ENCODE data around the gene HAUS7. TPM values are rescaled to one million over a fixed set of nuclear protein-coding genes. Genes with fewer than 3 reads are reported as not detected.

Gene HAUS7
- total RNA-seq, 1 experiment from 2014 or later, result 28.9 TPM

- Histone ChIP-seq H3K4me3 (replicated peaks in 1 of 2; ENCODE audit: low read depth in 1 of 2, low read length in 2 of 2) (no peak within 1 kb of the TSS), H3K79me2 (ENCODE audit: insufficient read depth, low read length) (no peaks in the 10 kb centered on the region), H3K27ac (ENCODE audit: low read depth, low read length) (no peak within 1 kb of the TSS), H4K20me1 (ENCODE audit: insufficient read depth) (no peaks in the 10 kb centered on the region), H3K9me2 (ENCODE audit: insufficient read depth) (no peaks in the 10 kb centered on the region), H3K9ac (ENCODE audit: low read length) (no peak within 1 kb of the TSS), H3K9me3 (ENCODE audit: control insufficient read depth in 1 of 2, insufficient read depth in 1 of 2, low read depth in 1 of 2, low read length in 2 of 2) (no peaks in the 10 kb centered on the region), H3K4me2 (ENCODE audit: low read length) (no peak within 1 kb of the TSS), H3K4me1 (ENCODE audit: control insufficient read depth in 1 of 2, insufficient read depth in 2 of 2, low read length in 2 of 2) (no peaks in the 10 kb centered on the region), H3K27me3 (ENCODE audit: insufficient read depth, low read length) (no peaks in the 10 kb centered on the region), H2AFZ (ENCODE audit: low read depth, low read length, poor library complexity, severe bottlenecking) (no peak within 1 kb of the TSS), H3K36me3 (ENCODE audit: control insufficient read depth in 1 of 2, insufficient read depth in 2 of 2, low read length in 2 of 2) (no peaks in the 10 kb centered on the region)
- ChIA-PET CTCF (no interaction called here), POLR2A (no interaction called here), RAD21 (ENCODE audit: low non-redundant PET in 1 of 2, low total read pairs in 2 of 2, uncharacterized antibody in 2 of 2, unreplicated experiment in 2 of 2) (no interaction called here)
- DNase-seq (ENCODE audit: low read depth, low spot score) (no peak), ATAC-seq (no peak)
- no TSS peak for BruUV-seq (replicated peaks)
- intact Hi-C loops (cut with micrococcal nuclease), result no loop called here
- TF ChIP-seq POLR2AphosphoS5 (IDR thresholded peaks at IDR 0.05; ENCODE audit: low read depth, low read length) (no peak), ZFX (IDR thresholded peaks at IDR 0.05) (no peak)
Measured at GRCh38 chrX:153494541-153495361, 24.4 kb upstream of the HAUS7 start, which contains the start of gene BGN. Gene BGN, plus strand, starts transcription at chrX:153494980. Its CDS starts 9,652 bp downstream, at chrX:153504632.

DNA sequence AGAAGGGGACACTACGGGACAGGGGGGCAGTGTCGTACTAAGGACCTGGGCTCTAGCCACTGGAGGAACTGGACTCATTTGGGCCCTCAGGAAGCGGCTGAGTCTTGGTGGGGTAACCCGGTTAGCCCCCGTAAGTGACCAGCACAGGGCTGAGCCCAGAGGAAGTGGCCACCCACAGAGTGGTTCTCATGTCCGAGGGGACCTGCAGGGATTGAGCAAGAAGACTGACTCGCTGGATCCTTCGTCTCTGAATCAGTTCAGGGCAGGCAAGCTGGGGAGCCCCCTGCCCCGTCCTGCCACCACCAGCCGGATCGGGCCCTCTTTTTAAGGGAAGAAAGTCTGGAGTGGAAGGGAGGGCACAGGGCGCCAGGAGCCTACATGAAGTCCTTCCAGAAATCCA, 23.7 kb upstream of the HAUS7 start:
- ChIA-PET CTCF (no interaction called here), POLR2A (no interaction called here)
- ATAC-seq, result no peak

More for the DNA sequence above, 23.7 kb upstream of the HAUS7 start:
- TF ChIP-seq SP1 (IDR thresholded peaks at IDR 0.05; ENCODE audit: low read depth) (no peak), TCF7L2 (IDR thresholded peaks at IDR 0.05; ENCODE audit: borderline replicate concordance, extremely low read depth, insufficient read depth, insufficient read length) (no peak), EZH2phosphoT487 (IDR thresholded peaks at IDR 0.05; ENCODE audit: borderline replicate concordance) (no peak), EGR1 (IDR thresholded peaks at IDR 0.05; ENCODE audit: low read depth) (no peak), POLR2AphosphoS5 (IDR thresholded peaks at IDR 0.05; ENCODE audit: low read depth, low read length) (no peak), JUND (IDR thresholded peaks at IDR 0.05) (no peak), ZFX (IDR thresholded peaks at IDR 0.05) (no peak), CEBPB (IDR thresholded peaks at IDR 0.05; ENCODE audit: low read depth) (no peak)
- TF ChIP-seq, protein P1, sequence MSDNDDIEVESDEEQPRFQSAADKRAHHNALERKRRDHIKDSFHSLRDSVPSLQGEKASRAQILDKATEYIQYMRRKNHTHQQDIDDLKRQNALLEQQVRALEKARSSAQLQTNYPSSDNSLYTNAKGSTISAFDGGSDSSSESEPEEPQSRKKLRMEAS (IDR thresholded peaks at IDR 0.05), result no peak
- no peaks in the 10 kb centered on the region for H3K9me3 ChIP-seq (ENCODE audit: control insufficient read depth in 1 of 2, insufficient read depth in 1 of 2, low read depth in 1 of 2, low read length in 2 of 2)
- BruUV-seq (replicated peaks), result no TSS peak
- no peaks in the 10 kb centered on the region for H3K79me2 ChIP-seq (ENCODE audit: insufficient read depth, low read length)
- no peak overlapping the region for H3K9ac ChIP-seq (ENCODE audit: low read length)
- H4K20me1 ChIP-seq (ENCODE audit: insufficient read depth), result no peaks in the 10 kb centered on the region
- no peak overlapping the region for H3K4me3 ChIP-seq (replicated peaks in 1 of 2; ENCODE audit: low read depth in 1 of 2, low read length in 2 of 2)
- H3K9me2 ChIP-seq (ENCODE audit: insufficient read depth), result no peaks in the 10 kb centered on the region
- intact Hi-C loops (cut with micrococcal nuclease), result no loop called here
- RAD21 ChIA-PET (ENCODE audit: low non-redundant PET in 1 of 2, low total read pairs in 2 of 2, uncharacterized antibody in 2 of 2, unreplicated experiment in 2 of 2), result no interaction called here
- no peak overlapping the region for H2AFZ ChIP-seq (ENCODE audit: low read depth, low read length, poor library complexity, severe bottlenecking)
- H3K27ac ChIP-seq (ENCODE audit: low read depth, low read length), result no peak overlapping the region
- H3K36me3 ChIP-seq (ENCODE audit: control insufficient read depth in 1 of 2, insufficient read depth in 2 of 2, low read length in 2 of 2), result no peaks in the 10 kb centered on the region
- H3K4me1 ChIP-seq (ENCODE audit: control insufficient read depth in 1 of 2, insufficient read depth in 2 of 2, low read length in 2 of 2), result no peaks in the 10 kb centered on the region
- DNase-seq (ENCODE audit: low read depth, low spot score), result no peak
- no peak overlapping the region for H3K4me2 ChIP-seq (ENCODE audit: low read length)
- no peaks in the 10 kb centered on the region for H3K27me3 ChIP-seq (ENCODE audit: insufficient read depth, low read length)

All from HCT116 (cell line).